Esophagus mucosa (tissue), 1 donor: ENCODE measurements around the gene GTF3C4. TPM values are rescaled to one million over a fixed set of nuclear protein-coding genes. Genes with fewer than 3 reads are reported as not detected.

Source experiments
- ATAC-seq: fragments of 200-7000 bp; cut with Tn5 transposase; one replicate; pipeline ENCODE4 v1.9.1; 2020
- total RNA-seq: library from RNA; stranded (reverse); gene quantifications from one replicate; pipeline ENCODE4 v1.2.4, GENCODE V29; 2023
- donor health status: DM: yes; HTN: yes; CAD: no.

Gene GTF3C4
- total RNA-seq, 1 donor from 2014 or later, result 12.8 TPM

DNA sequence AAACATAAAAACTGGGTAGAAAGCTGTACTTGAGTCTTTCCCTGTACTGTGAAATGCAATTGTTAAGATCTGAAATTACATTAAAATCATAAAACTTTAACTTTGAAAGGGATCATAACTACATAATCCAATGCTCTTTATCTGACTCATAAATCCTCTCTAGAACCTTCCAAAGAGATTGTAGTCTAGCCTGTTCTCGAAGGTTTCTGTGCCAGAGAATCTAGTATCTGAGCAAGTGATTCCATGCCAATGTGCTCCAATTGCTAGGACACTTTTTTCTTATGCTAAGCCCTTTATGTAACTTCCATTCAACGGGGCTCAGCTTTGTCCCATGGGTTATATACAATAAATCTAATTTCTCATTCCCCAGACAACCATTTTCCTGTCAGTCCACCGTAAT is 21.6 kb upstream of the GTF3C4 start:
- ATAC-seq, result no peak

DNA sequence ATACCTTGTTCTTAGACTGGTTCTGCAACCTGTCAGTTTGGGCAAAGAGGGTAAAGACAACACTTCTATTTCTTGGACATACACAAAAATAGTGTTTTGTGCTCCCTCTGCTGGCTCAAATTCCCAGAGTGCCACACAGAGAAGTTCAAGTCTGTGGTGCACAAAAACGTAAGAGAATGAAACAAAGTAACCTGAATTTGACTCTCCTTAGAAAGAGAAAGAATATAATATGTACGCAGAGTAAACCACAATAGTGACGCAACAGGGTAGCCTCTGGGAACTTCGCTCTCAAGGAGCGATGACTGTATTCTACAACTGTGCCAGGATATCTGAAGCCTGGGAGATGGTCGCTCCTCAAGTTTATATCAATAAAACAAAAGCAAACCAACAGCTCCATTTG is 19.0 kb upstream of the GTF3C4 start:
- no peak for ATAC-seq

- no peak for ATAC-seq
These were observed 14.0 kb upstream of the GTF3C4 start for GRCh38 chr9:132656299-132656698.

GRCh38 chr9:132662152-132662945 is 7.9 kb upstream of the GTF3C4 start:
- no peak for ATAC-seq

DNA sequence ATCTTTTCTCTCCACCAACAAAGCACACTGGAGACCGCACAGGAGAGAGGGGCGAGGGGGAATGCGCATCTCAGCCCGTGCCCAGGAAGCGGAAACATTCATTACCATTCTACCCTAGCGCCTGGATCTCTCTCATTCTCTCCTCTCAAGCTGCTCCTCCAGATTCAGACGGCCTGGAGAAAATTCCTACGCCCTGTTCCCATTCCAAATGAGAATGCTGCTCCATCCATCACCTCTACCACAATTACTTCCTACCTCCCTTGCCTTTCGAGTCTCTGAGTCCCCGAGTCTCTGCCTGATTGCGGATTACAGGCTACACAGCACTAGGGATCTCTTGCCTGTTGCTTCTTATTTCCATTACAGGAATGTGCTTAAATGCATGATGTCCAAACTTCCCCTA is 7.1 kb upstream of the GTF3C4 start:
- ATAC-seq, result no peak

DNA sequence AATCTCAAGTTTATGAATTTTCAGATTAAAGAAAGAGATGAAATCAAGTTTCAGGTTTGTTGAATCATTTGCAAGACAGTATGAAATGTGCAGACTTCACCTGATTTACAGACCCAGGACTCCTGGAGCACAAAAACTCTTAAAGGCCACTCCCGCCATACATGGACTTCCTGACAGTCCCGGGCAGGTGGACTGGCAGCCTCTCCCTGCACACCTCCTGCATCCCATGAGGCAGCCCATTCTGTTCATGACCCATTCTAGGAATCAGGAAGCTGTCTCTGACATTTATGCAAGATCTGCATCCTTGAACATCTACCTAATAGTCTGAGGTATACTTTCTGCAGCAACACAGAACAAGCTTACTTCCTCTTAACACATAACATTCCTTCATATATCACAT is 6.4 kb upstream of the GTF3C4 start:
- ATAC-seq, result no peak

DNA sequence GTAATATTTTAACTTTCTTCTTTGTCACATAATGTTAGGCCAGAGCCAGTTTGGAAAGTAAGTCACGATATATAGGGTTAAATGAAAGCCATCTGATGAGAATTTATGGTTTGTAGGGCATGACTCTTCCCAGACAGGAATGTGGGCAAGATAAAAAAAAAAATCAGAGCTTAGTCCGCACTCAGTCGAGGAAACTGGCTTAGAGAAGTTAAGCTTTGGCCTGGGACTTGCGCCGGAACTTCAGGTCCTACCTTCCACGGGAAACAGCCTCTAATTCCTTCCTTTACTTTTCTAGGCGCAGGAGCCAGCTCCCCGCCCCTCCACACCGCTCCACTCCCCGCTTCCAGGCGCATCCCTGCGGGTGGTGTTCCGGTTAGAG is 956 bp upstream of the GTF3C4 start:
- peak; percentile 66 for ATAC-seq

GRCh38 chr9:132669698-132670456 is 387 bp upstream of the GTF3C4 start, which contains the start of gene DDX31:
Gene DDX31, minus strand, starts transcription at chr9:132669983. Its CDS starts 49 bp downstream, at chr9:132669934.
- ATAC-seq, result peak; percentile 93

GRCh38 chr9:132671620-132672412 is 1.6 kb downstream of the GTF3C4 start:
- no peak for ATAC-seq

GRCh38 chr9:132672413-132672690 is 2.1 kb downstream of the GTF3C4 start:
- no peak for ATAC-seq

DNA sequence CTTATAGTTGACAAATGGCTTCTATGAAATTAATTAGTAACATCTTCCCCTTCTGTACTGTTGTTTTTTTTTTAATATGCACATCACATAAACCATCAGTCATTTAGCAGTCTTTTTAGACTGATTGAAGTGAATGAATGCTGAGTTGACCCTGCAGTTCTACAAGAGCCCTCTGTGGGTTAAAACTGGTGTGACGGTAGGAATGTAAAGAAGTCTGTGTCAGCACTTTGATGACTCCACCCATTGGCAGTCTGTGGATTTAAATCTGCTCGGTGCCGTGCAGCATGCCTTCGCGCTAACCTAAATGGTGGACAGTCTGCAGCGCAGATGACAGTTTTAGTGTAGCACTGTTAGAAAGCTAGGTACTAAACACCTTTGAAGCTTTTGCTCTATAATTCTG is 3.1 kb downstream of the GTF3C4 start:
- peak; percentile 55 for ATAC-seq

GRCh38 chr9:132674485-132674884 is 4.2 kb downstream of the GTF3C4 start:
- ATAC-seq, result no peak

DNA sequence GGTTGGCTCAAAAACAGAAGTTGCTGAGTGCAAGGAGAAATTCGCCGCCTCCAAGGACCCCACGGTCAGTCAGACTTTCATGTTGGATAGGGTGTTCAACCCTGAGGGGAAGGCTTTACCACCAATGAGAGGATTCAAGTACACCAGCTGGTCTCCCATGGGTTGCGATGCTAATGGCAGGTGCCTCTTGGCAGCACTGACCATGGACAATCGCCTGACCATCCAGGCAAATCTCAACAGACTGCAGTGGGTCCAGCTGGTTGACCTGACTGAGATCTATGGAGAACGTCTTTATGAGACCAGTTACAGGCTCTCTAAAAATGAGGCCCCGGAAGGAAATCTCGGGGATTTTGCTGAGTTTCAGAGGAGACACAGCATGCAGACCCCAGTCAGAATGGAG is 7.7 kb downstream of the GTF3C4 start:
- no peak for ATAC-seq

GRCh38 chr9:132679946-132680625 is 9.8 kb downstream of the GTF3C4 start:
- no peak for ATAC-seq

GRCh38 chr9:132681561-132681960 is 11.3 kb downstream of the GTF3C4 start:
- no peak for ATAC-seq

- no peak for ATAC-seq
These were observed 13.6 kb downstream of the GTF3C4 start for GRCh38 chr9:132683873-132684272.

DNA sequence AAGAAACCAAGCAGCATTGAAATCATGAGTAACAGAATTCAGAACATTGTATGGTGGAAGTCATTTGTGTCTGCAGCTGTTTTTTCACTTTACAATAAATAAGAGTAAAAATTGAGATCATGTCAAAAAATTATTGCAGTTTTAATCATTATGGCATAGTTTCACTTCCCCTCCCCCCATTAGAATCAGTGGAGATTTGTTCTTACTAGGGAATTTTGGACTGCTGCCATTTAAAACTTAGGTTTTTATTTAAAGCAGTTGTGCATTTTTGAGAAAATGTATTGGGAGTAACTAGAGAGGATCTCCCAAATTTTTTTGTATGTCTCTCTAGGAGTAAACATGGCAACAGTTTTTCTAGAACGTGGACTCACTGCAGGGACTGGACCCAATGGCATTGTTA is 20.4 kb downstream of the GTF3C4 start:
- no peak for ATAC-seq

DNA sequence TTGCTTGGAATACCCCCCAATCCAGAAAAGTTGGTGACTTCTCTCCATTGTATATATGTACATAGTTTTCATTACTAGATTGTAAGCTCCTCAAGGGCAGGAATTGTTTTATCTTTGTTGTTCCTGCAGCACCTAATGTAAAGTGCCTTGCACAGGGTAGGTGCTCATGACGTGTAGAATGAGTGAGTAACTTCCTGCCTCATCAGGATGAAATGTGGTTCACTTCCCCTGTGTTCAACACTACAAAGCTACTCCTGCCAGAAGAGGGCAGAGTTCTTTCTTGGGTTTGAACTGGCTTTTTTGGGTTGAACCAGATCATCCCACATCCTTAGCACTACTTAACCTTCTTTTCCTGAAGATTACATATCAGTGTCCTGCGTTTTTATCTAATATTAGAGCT is 23.9 kb downstream of the GTF3C4 start:
- peak; percentile 90 for ATAC-seq

GRCh38 chr9:132697230-132697629 is 27.0 kb downstream of the GTF3C4 start:
- ATAC-seq, result no peak

- no peak for ATAC-seq
These were observed 28.7 kb downstream of the GTF3C4 start for GRCh38 chr9:132698989-132699388.

DNA sequence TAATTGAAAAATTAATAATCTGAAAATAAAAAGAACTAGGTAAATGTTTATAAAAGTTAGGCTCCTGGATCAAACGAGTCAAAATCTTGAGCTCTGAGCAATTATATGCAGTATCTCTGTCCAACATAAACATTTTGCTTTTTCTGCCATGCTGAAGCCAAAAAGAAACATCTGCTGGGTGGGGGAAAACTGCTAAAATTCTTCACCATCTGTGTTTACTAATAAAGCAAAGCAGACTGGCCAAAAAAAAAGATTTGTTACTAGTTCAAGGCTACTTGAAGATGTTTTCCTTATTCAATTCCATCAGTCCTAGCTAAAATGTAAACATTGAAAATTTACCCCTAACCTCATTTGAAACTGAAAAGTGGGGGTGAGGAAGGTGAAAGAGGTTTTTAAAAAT is 29.7 kb downstream of the GTF3C4 start:
- no peak for ATAC-seq

DNA sequence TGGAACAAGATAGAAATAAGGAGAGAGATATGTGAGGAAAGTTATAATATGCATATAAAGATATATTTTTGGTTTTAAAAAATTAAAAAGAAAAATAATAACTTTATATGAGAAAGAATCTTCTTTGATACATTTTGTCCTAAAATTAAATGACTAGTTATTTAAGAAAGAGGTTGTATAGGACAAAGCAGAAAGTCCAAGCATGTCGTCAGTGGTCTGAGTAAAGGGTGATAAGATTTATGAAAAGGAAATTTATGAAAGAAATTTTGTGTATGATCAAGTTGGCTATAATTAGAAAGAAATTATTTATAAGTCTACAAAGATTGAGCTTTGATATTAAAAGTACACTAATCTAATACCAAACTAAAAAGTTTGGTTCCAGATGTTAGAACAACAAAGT is 32.0 kb downstream of the GTF3C4 start:
- ATAC-seq, result no peak

- peak; percentile 82 for ATAC-seq
These were observed 33.1 kb downstream of the GTF3C4 start for GRCh38 chr9:132703336-132703735.
